Stomach smooth muscle (tissue), 2 donors: ENCODE results near the gene PTPRJ.
"Not testable (repeated sequence)": the region's sequence is repeated elsewhere in the genome, so short reads cannot be mapped to it uniquely, and the experiment has no call there.

ENCODE experiments used
- H3K27ac ChIP-seq: one replicate; pipeline ENCODE4 v1.7.0; 2013; ENCODE audit warnings: mild to moderate bottlenecking, low read length, inconsistent platforms
- H3K27me3 ChIP-seq, 2 donors: one replicate each; pipeline ENCODE4 v1.7.0; 2013; ENCODE audit warnings: low read length in 2 of 2; ENCODE audit not compliant: insufficient read depth in 2 of 2, control insufficient read depth in 1 of 2
- H3K36me3 ChIP-seq, 2 donors: one replicate each; pipeline ENCODE4 v1.7.0; 2013; ENCODE audit warnings: low read length in 2 of 2; ENCODE audit not compliant: control insufficient read depth in 2 of 2, insufficient read depth in 2 of 2
- H3K4me1 ChIP-seq: one replicate; pipeline ENCODE4 v1.7.0; 2013; ENCODE audit warnings: low read length; ENCODE audit not compliant: control insufficient read depth, insufficient read depth
- H3K4me3 ChIP-seq, 2 donors: one replicate each; pipeline ENCODE4 v1.7.0; 2013; ENCODE audit warnings: low read length in 2 of 2
- H3K9ac ChIP-seq, 2 donors: one replicate each; pipeline ENCODE4 v1.7.0; 2013; ENCODE audit warnings: low read length in 2 of 2, mild to moderate bottlenecking in 1 of 2
- H3K9me3 ChIP-seq, 2 donors: one replicate each; pipeline ENCODE4 v1.7.0; 2013; ENCODE audit warnings: low read length in 2 of 2; ENCODE audit not compliant: control insufficient read depth in 2 of 2
- donor health status: healthy.
- donor health status: Pancreatic carcinoma.

PTPRJ gene

DNA sequence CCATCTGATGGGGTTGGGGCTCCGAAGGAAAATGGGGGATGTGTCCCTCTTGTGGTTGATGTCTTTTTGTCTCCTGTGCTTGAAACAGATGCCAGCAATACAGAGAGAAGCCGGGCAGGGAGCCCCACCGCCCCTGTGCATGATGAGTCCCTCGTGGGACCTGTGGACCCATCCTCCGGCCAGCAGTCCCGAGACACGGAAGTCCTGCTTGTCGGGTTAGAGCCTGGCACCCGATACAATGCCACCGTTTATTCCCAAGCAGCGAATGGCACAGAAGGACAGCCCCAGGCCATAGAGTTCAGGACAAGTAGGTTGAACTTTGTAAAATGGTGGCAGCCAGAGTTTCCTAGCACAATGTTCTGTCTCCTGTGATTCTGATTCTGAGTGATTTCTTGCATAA is 144.5 kb downstream of the PTPRJ start:
- Histone ChIP-seq H3K4me3 (no peak overlapping the region), H3K4me1 (peaks cover 3% of the 10 kb centered on the region), H3K9ac (no peak overlapping the region), H3K36me3 (peaks cover 11 to 15% of the 10 kb centered on the region in 2 donors), H3K27ac (no peak overlapping the region), H3K9me3 (no peaks in the 10 kb centered on the region), H3K27me3 (no peaks in the 10 kb centered on the region)

DNA sequence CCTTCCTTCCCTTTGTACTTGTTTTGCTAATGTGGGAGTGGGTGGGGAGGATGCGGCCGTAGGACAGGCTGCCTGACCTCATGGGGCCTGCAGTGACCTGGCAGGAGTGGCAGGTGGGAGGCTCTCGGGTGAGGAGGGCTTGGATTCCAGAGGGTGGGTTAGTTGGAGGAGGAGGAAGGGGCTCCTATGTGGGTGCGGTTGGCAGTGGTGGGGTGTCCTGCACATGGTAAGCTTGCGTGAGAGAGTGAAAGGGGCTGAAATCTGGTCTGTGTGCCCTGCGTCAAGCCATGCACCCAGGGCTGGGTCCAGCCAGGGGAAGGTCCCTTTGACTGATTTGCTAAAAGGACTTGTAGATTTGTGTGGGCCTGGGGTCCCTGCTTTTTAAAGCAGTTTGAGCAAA is 145.5 kb downstream of the PTPRJ start:
- no peak overlapping the region for H3K4me3 ChIP-seq
- no peak overlapping the region for H3K9ac ChIP-seq
- no peaks in the 10 kb centered on the region for H3K27me3 ChIP-seq
- peaks cover 12 to 18% of the 10 kb centered on the region in 2 donors for H3K36me3 ChIP-seq
- H3K4me1 ChIP-seq: peaks cover 3% of the 10 kb centered on the region
- H3K9me3 ChIP-seq: no peaks in the 10 kb centered on the region
- H3K27ac ChIP-seq: no peak overlapping the region

DNA sequence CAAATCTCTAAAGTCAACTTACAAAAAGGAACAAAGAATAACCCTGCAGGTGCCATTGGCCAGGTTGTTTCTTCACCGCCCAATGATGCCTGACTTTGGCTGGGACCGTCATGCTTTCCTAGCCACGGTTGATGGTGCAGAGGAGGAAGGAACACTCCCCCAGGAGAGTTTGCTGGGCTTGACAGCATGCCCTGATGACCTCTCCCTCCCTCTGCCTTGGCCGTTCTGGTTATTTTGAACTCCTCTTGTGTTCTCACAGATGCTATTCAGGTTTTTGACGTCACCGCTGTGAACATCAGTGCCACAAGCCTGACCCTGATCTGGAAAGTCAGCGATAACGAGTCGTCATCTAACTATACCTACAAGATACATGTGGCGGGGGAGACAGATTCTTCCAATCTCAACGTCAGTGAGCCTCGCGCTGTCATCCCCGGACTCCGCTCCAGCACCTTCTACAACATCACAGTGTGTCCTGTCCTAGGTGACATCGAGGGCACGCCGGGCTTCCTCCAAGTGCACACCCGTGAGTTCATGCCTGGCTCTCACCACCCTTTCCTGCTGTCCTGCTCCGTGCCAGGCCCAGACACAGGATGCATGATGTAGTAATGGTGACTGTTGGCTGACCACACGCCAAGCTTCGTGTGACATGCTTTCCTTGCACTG is 147.3 kb downstream of the PTPRJ start:
- peaks cover 3% of the 10 kb centered on the region for H3K4me1 ChIP-seq
- peaks cover 12 to 18% of the 10 kb centered on the region in 2 donors for H3K36me3 ChIP-seq
- H3K9me3 ChIP-seq: no peaks in the 10 kb centered on the region
- H3K4me3 ChIP-seq: no peak overlapping the region
- no peak overlapping the region for H3K27ac ChIP-seq
- no peak overlapping the region for H3K9ac ChIP-seq
- no peaks in the 10 kb centered on the region for H3K27me3 ChIP-seq

DNA sequence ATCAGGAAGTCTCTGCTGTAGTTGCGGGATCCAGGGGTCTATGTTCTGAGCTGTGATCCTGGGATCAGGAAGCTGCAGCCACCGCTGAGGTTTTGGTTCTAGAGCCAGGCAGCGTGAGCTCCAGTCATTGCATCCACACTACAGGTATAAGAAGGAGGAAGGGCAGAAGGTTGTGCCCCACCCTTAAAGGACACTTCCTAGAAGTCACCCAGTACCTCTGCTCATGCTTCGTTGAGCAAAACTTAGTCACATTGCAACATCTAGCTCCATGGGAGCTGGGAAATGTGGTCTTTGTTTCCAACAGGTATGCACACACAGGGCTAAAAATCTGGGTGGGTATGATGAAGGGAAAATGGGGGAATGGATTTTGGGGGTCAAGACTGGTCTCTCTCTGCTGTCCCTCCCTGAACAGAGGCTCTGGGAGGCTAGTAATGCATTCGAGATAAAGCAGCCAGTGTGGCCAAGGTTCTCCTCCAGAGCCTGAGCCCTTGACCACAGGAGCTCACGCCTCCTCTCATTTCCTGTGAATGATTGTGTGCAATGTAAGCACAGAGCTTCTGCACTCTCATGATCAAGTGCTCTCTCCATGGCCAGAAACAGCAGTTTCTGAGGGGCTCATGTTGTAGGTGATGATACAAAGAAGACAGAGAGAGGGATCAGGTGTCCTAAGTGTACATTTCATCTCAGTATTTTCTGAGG is 149.5 kb downstream of the PTPRJ start:
- no peaks in the 10 kb centered on the region for H3K4me1 ChIP-seq
- H3K9ac ChIP-seq: no peak overlapping the region
- H3K27ac ChIP-seq: no peak overlapping the region
- H3K27me3 ChIP-seq: no peaks in the 10 kb centered on the region
- H3K4me3 ChIP-seq: no peak overlapping the region
- H3K9me3 ChIP-seq: no peaks in the 10 kb centered on the region
- H3K36me3 ChIP-seq: peaks cover 12 to 18% of the 10 kb centered on the region in 2 donors

DNA sequence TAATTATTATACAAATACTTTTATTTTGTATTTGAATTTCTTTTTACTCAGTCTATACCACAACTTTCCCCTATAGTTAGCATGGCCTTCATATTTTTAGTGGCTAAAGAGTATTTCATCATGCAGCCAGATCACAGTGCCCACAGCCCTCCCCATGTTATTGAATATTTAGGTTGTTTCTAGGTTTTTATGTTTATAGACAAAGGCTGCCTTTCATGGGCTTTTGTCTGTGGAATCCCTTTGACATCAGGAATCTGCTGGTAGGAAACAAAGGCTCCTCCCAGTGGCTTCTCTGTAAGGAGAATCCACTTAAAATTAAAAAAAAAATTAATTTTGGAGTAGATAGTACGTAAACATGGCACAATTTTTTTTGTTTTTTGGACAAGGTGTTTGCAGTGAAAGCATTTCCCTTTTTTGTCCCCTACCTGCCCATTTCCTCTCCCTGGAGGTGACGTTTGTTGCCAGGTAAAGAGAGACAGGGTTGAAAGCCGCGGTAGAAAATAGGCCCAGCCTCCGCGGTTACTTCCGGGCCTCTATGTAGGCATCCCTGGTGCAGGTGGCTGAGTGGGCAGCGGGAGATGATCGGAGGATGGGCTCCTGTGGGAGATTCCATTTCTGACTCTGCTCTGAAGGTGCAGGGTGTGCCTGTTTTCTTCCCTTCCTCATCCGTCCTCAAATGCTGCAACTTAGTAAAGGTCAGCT is 154.0 kb downstream of the PTPRJ start:
- H3K4me1 ChIP-seq: no peaks in the 10 kb centered on the region
- H3K9me3 ChIP-seq: no peaks in the 10 kb centered on the region
- no peak overlapping the region for H3K9ac ChIP-seq
- no peaks in the 10 kb centered on the region for H3K27me3 ChIP-seq
- H3K36me3 ChIP-seq: peaks cover 6 to 19% of the 10 kb centered on the region in 2 donors
- H3K27ac ChIP-seq: no peak overlapping the region
- no peak overlapping the region for H3K4me3 ChIP-seq

DNA sequence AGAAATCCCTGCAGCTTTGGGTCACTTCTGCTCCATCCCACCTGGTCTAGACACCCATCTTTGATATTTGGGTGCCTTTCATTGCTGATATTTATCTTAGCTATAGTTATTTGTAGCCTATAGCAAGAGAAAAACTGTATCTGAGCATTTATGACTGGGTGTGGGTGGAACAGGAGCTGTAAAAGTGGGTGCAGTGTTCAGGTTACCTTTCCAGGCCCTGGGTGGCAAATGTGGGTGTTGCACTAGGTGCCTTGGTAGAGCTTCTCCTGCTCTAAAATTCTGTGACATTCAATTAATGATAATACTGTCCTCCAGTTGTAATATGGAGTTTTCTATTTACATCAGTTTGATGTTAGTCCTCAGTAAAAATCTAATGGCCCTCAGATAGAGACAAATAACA is 157.9 kb downstream of the PTPRJ start:
- Histone ChIP-seq H3K27me3 (no peaks in the 10 kb centered on the region), H3K9ac (no peak overlapping the region), H3K4me1 (no peaks in the 10 kb centered on the region), H3K9me3 (no peaks in the 10 kb centered on the region), H3K27ac (no peak overlapping the region), H3K4me3 (no peak overlapping the region), H3K36me3 (peaks cover 0 to 20% of the 10 kb centered on the region in 2 donors)

DNA sequence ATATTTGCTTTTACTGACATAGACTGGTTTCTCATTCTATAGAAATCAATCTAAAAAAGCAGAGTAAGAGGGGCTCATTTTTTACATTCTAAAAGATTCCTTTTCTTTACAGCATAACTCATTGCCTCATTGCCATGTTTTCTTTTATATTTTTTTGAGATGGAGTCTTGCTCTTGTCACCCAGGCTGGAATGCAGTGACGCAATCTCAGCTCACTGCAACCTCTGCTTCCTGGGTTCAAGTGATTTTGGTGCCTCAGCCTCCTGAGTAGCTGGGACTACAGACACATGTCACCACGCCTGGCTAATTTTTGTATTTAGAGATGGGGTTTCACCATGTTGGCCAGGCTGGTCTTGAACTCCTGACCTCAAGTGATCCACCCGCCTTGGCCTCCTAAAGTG is 159.5 kb downstream of the PTPRJ start:
- not testable (repeated sequence) for H3K4me1 ChIP-seq, H3K9me3 ChIP-seq, H3K9ac ChIP-seq, H3K27ac ChIP-seq, H3K27me3 ChIP-seq, H3K4me3 ChIP-seq
- H3K36me3 ChIP-seq: peaks cover 3 to 29% of the 10 kb centered on the region in 2 donors

DNA sequence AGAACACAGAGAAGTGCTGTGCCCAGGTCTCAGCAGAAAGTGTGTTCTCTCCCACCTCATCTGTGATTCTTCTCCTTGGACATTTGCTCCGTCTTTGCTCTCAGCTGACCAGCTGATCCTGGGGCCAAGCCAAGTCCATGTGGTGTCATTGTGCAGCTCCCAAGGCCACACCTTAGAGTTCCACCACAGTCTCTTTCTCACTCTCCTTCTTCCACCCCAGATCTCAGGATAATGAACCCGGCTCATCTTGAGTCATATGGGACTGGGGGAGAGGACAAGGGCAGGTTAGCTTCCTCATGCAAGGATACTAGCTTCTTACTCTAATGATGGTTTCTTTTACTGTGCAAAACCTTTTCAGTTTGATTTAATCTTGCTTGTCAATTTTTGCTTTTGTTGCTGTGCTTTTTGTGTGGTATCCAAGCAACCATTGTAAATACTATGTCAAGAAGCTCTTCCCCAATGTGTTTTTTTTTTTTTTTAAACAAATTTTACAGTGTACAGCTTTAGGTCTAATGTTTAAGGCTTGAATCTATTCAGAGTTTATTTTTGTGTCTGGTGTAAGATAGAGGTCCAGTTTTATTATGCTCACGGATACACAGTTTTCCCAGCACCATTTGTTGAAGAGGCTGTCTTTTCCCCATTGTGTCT is 161.2 kb downstream of the PTPRJ start:
- Histone ChIP-seq H3K9me3 (no peaks in the 10 kb centered on the region), H3K4me3 (no peak overlapping the region), H3K9ac (no peak overlapping the region), H3K27ac (no peak overlapping the region), H3K36me3 (peaks cover 5 to 30% of the 10 kb centered on the region in 2 donors), H3K4me1 (no peaks in the 10 kb centered on the region), H3K27me3 (no peaks in the 10 kb centered on the region)

DNA sequence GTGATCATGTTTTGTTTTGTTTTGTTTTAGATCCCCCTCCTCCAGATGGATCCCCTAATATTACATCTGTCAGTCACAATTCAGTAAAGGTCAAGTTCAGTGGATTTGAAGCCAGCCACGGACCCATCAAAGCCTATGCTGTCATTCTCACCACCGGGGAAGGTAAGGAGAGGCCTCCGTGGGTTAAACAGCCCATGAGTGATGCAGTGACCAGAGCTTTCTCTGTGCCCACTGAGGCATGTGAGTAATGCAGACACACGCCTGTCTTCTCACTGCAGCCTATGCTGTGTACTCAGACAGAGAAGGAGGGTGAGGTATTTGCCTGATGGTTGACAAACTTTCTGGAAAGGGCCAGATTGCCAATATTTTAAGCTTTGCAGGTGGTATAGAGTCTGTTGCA is 162.5 kb downstream of the PTPRJ start:
- no peak overlapping the region for H3K4me3 ChIP-seq
- H3K36me3 ChIP-seq: peaks cover 5 to 22% of the 10 kb centered on the region in 2 donors
- no peak overlapping the region for H3K27ac ChIP-seq
- H3K9me3 ChIP-seq: no peaks in the 10 kb centered on the region
- no peaks in the 10 kb centered on the region for H3K27me3 ChIP-seq
- H3K4me1 ChIP-seq: no peaks in the 10 kb centered on the region
- no peak overlapping the region for H3K9ac ChIP-seq

DNA sequence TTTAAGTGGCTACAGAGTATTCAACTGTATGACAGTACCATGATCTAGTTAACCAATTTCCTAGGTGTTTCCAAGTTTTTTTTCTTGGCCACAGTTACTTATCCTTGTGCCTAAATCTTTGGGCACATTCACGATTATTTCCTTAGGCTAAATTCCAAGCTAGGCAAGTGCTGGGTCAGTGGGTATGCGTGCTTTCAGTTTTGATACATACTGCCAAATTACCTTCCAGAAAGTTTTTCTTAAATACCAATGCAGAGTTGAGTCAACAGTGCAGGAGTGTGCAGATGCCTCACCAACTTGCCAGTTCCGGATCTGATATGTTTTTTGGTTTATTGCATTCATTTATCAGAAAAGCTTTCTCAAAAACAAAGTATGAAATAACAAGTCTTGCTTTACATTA is 168.4 kb downstream of the PTPRJ start:
- Histone ChIP-seq H3K4me3 (no peak overlapping the region), H3K4me1 (no peaks in the 10 kb centered on the region), H3K27me3 (no peaks in the 10 kb centered on the region), H3K27ac (no peak overlapping the region), H3K36me3 (peaks cover 5 to 19% of the 10 kb centered on the region in 2 donors), H3K9me3 (no peaks in the 10 kb centered on the region), H3K9ac (no peak overlapping the region)
